ENCODE data around the gene AQR. TPM values are rescaled to one million over a fixed set of nuclear protein-coding genes. Genes with fewer than 3 reads are reported as not detected.

Gene AQR
- total RNA-seq, 1 experiment from 2014 or later: 62.1 TPM

DNA sequence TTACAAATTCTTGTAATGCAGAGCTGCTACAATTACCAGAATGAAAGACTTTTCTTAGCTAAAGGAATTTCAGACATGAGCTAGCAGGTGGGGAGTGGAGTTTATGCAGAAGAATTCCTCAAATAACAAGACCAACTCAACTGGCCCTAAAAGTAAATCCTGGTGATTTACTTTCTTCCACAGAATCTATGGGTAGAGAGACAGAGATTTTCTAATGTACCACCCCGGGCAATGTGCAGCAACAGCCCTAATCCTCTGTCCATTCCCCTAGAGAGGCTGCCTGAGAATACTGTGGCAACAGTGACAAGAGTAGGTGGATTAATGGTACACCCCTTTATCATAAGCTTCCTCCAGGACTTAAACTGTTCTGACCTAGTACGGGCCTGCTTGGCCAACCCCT is 55.2 kb downstream of the AQR start:
- ATAC-seq (no peak), DNase-seq (ENCODE audit: low spot score) (no peak)
- Mint-ChIP-seq H3K27ac (no peak overlapping the region), H3K27me3 (ENCODE audit: low read depth) (no peaks in the 10 kb centered on the region), H3K9me3 (no peaks in the 10 kb centered on the region), H3K36me3 (peaks cover 78% of the 10 kb centered on the region), H3K4me3 (no peak overlapping the region), H3K4me1 (no peaks in the 10 kb centered on the region)
- POLR2A ChIA-PET: no interaction called here
- CTCF ChIA-PET: no interaction called here
- TF ChIP-seq, protein P1, sequence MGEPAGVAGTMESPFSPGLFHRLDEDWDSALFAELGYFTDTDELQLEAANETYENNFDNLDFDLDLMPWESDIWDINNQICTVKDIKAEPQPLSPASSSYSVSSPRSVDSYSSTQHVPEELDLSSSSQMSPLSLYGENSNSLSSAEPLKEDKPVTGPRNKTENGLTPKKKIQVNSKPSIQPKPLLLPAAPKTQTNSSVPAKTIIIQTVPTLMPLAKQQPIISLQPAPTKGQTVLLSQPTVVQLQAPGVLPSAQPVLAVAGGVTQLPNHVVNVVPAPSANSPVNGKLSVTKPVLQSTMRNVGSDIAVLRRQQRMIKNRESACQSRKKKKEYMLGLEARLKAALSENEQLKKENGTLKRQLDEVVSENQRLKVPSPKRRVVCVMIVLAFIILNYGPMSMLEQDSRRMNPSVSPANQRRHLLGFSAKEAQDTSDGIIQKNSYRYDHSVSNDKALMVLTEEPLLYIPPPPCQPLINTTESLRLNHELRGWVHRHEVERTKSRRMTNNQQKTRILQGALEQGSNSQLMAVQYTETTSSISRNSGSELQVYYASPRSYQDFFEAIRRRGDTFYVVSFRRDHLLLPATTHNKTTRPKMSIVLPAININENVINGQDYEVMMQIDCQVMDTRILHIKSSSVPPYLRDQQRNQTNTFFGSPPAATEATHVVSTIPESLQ (CRISPR knock-in tag; IDR thresholded peaks at IDR 0.05): no peak
- no peak for TF ChIP-seq ZNF232 (CRISPR knock-in tag; IDR thresholded peaks at IDR 0.05)

DNA sequence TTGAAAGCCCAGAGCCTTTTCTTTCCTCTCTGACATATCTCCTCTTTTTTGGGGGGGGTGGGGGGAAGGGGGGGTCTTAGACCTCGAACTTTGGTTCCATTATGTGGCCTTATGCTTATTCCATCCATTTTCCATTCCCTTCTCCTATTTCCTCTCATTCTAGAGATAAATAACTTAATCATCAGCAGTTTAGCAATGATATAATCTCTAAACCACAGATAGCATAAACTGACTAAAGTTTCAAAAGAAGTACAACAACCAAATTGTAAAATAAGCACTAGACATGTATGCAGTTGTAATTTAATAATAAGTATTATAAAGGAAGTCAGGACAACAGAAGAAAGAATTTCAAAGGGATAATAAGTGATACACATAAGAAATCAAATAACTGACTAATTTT is 64.5 kb downstream of the AQR start:
- Mint-ChIP-seq H3K4me1 (no peaks in the 10 kb centered on the region), H3K9me3 (no peaks in the 10 kb centered on the region), H3K36me3 (peaks cover 50% of the 10 kb centered on the region), H3K4me3 (no peak overlapping the region), H3K27ac (no peak overlapping the region), H3K27me3 (ENCODE audit: low read depth) (no peaks in the 10 kb centered on the region)
- CTCF ChIA-PET: no interaction called here
- no peak for ATAC-seq
- TF ChIP-seq ZNF423 (CRISPR knock-in tag; IDR thresholded peaks at IDR 0.05): no peak
- TF ChIP-seq ESRRA (CRISPR knock-in tag; IDR thresholded peaks at IDR 0.05; ENCODE audit: borderline replicate concordance): no peak
- no peak for TF ChIP-seq CREB1 (CRISPR knock-in tag; IDR thresholded peaks at IDR 0.05)
- no peak for TF ChIP-seq CREM (CRISPR knock-in tag; IDR thresholded peaks at IDR 0.05)
- no peak for TF ChIP-seq GABPB1 (CRISPR knock-in tag; IDR thresholded peaks at IDR 0.05)
- no peak for TF ChIP-seq ZNF138 (CRISPR knock-in tag; conservative IDR thresholded peaks at IDR 0.05)
- TF ChIP-seq, protein P2, sequence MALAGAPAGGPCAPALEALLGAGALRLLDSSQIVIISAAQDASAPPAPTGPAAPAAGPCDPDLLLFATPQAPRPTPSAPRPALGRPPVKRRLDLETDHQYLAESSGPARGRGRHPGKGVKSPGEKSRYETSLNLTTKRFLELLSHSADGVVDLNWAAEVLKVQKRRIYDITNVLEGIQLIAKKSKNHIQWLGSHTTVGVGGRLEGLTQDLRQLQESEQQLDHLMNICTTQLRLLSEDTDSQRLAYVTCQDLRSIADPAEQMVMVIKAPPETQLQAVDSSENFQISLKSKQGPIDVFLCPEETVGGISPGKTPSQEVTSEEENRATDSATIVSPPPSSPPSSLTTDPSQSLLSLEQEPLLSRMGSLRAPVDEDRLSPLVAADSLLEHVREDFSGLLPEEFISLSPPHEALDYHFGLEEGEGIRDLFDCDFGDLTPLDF (CRISPR knock-in tag; IDR thresholded peaks at IDR 0.05): no peak
- TF ChIP-seq, protein P3, sequence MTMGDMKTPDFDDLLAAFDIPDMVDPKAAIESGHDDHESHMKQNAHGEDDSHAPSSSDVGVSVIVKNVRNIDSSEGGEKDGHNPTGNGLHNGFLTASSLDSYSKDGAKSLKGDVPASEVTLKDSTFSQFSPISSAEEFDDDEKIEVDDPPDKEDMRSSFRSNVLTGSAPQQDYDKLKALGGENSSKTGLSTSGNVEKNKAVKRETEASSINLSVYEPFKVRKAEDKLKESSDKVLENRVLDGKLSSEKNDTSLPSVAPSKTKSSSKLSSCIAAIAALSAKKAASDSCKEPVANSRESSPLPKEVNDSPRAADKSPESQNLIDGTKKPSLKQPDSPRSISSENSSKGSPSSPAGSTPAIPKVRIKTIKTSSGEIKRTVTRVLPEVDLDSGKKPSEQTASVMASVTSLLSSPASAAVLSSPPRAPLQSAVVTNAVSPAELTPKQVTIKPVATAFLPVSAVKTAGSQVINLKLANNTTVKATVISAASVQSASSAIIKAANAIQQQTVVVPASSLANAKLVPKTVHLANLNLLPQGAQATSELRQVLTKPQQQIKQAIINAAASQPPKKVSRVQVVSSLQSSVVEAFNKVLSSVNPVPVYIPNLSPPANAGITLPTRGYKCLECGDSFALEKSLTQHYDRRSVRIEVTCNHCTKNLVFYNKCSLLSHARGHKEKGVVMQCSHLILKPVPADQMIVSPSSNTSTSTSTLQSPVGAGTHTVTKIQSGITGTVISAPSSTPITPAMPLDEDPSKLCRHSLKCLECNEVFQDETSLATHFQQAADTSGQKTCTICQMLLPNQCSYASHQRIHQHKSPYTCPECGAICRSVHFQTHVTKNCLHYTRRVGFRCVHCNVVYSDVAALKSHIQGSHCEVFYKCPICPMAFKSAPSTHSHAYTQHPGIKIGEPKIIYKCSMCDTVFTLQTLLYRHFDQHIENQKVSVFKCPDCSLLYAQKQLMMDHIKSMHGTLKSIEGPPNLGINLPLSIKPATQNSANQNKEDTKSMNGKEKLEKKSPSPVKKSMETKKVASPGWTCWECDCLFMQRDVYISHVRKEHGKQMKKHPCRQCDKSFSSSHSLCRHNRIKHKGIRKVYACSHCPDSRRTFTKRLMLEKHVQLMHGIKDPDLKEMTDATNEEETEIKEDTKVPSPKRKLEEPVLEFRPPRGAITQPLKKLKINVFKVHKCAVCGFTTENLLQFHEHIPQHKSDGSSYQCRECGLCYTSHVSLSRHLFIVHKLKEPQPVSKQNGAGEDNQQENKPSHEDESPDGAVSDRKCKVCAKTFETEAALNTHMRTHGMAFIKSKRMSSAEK (CRISPR knock-in tag; IDR thresholded peaks at IDR 0.05; ENCODE audit: borderline replicate concordance): no peak
- TF ChIP-seq ZNF416 (CRISPR knock-in tag; IDR thresholded peaks at IDR 0.05): no peak
- TF ChIP-seq, protein P4, sequence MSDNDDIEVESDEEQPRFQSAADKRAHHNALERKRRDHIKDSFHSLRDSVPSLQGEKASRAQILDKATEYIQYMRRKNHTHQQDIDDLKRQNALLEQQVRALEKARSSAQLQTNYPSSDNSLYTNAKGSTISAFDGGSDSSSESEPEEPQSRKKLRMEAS (CRISPR knock-in tag; IDR thresholded peaks at IDR 0.05): no peak
- TF ChIP-seq SP1 (CRISPR knock-in tag; conservative IDR thresholded peaks at IDR 0.05): no peak
- TF ChIP-seq, protein P5, sequence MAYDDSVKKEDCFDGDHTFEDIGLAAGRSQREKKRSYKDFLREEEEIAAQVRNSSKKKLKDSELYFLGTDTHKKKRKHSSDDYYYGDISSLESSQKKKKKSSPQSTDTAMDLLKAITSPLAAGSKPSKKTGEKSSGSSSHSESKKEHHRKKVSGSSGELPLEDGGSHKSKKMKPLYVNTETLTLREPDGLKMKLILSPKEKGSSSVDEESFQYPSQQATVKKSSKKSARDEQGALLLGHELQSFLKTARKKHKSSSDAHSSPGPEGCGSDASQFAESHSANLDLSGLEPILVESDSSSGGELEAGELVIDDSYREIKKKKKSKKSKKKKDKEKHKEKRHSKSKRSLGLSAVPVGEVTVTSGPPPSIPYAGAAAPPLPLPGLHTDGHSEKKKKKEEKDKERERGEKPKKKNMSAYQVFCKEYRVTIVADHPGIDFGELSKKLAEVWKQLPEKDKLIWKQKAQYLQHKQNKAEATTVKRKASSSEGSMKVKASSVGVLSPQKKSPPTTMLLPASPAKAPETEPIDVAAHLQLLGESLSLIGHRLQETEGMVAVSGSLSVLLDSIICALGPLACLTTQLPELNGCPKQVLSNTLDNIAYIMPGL (CRISPR knock-in tag; IDR thresholded peaks at IDR 0.05): no peak
- TF ChIP-seq, protein P6, sequence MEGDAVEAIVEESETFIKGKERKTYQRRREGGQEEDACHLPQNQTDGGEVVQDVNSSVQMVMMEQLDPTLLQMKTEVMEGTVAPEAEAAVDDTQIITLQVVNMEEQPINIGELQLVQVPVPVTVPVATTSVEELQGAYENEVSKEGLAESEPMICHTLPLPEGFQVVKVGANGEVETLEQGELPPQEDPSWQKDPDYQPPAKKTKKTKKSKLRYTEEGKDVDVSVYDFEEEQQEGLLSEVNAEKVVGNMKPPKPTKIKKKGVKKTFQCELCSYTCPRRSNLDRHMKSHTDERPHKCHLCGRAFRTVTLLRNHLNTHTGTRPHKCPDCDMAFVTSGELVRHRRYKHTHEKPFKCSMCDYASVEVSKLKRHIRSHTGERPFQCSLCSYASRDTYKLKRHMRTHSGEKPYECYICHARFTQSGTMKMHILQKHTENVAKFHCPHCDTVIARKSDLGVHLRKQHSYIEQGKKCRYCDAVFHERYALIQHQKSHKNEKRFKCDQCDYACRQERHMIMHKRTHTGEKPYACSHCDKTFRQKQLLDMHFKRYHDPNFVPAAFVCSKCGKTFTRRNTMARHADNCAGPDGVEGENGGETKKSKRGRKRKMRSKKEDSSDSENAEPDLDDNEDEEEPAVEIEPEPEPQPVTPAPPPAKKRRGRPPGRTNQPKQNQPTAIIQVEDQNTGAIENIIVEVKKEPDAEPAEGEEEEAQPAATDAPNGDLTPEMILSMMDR (IDR thresholded peaks at IDR 0.05): no peak
- no peak for TF ChIP-seq TEAD1 (CRISPR knock-in tag; IDR thresholded peaks at IDR 0.05)
- POLR2A ChIA-PET: no interaction called here
- DNase-seq (ENCODE audit: low spot score): no peak

Data from WTC11 (cell line).